Trophoblast cell (in vitro differentiated cells and primary cell): ENCODE data around the gene ATXN1.

Experiments used
- DNase-seq, 2 donors: peaks; one replicate each; pipeline ENCODE4 v3.0.0-alpha.2; 2016
- H2AFZ ChIP-seq: 2 replicates; pipeline ENCODE4 v1.6.1; 2013; ENCODE audit warnings: low read length, moderate library complexity, mild to moderate bottlenecking; ENCODE audit not compliant: insufficient read depth, poor library complexity
- H2AK5ac ChIP-seq: 2 replicates; pipeline ENCODE4 v1.6.1; 2013; ENCODE audit warnings: mild to moderate bottlenecking, low read length
- H2BK120ac ChIP-seq: 2 replicates; pipeline ENCODE4 v1.6.1; 2013; ENCODE audit warnings: low read length, mild to moderate bottlenecking, moderate library complexity; ENCODE audit not compliant: insufficient read depth, poor library complexity
- H2BK12ac ChIP-seq: 2 replicates; pipeline ENCODE4 v1.6.1; 2013; ENCODE audit warnings: mild to moderate bottlenecking, low read length, moderate library complexity
- H2BK5ac ChIP-seq: 2 replicates; pipeline ENCODE4 v1.6.1; 2013; ENCODE audit warnings: low read length, low read depth, moderate library complexity, mild to moderate bottlenecking; ENCODE audit not compliant: poor library complexity
- H3K14ac ChIP-seq: 2 replicates; pipeline ENCODE4 v1.6.1; 2013; ENCODE audit warnings: mild to moderate bottlenecking, low read length
- H3K18ac ChIP-seq: 2 replicates; pipeline ENCODE4 v1.6.1; 2013; ENCODE audit warnings: mild to moderate bottlenecking, low read length
- H3K23ac ChIP-seq: 2 replicates; pipeline ENCODE4 v1.6.1; 2013; ENCODE audit warnings: low read length
- H3K27ac ChIP-seq: 2 replicates; pipeline ENCODE4 v1.5.1; 2013; ENCODE audit warnings: low read depth, mild to moderate bottlenecking, inconsistent platforms, low read length, moderate library complexity
- H3K27me3 ChIP-seq: 2 replicates; pipeline ENCODE4 v1.6.1; 2013; ENCODE audit warnings: inconsistent platforms, mild to moderate bottlenecking, low read length, moderate library complexity; ENCODE audit not compliant: insufficient read depth
- H3K36me3 ChIP-seq, 2 experiments: 1 replicate in 1 of 2; 2 replicates in 1 of 2; pipeline ENCODE4 v1.6.1; 2013; ENCODE audit warnings: low read length in 2 of 2, mild to moderate bottlenecking in 2 of 2, moderate library complexity in 1 of 2; ENCODE audit not compliant: insufficient read depth in 2 of 2, control insufficient read depth in 1 of 2
- H3K4ac ChIP-seq: 2 replicates; pipeline ENCODE4 v1.6.1; 2013; ENCODE audit warnings: low read depth, mild to moderate bottlenecking, low read length, moderate library complexity
- H3K4me1 ChIP-seq, 2 experiments: 1 replicate in 1 of 2; 2 replicates in 1 of 2; pipeline ENCODE4 v1.6.1; 2013; ENCODE audit warnings: low read length in 2 of 2, mild to moderate bottlenecking in 2 of 2, moderate library complexity in 1 of 2; ENCODE audit not compliant: insufficient read depth in 2 of 2, control insufficient read depth in 1 of 2
- H3K4me2 ChIP-seq: 2 replicates; pipeline ENCODE4 v1.6.1; 2013; ENCODE audit warnings: inconsistent platforms, mild to moderate bottlenecking, low read length, moderate library complexity
- H3K4me3 ChIP-seq: 2 replicates; pipeline ENCODE4 v1.5.1; 2013; ENCODE audit warnings: mild to moderate bottlenecking, low read depth, low read length, inconsistent platforms
- H3K79me1 ChIP-seq: one replicate; pipeline ENCODE4 v1.6.1; 2013; ENCODE audit warnings: low read length
- H3K79me2 ChIP-seq: 2 replicates; pipeline ENCODE4 v1.6.1; 2013; ENCODE audit warnings: low read length, mild to moderate bottlenecking; ENCODE audit not compliant: control insufficient read depth, insufficient read depth, poor library complexity
- H3K9ac ChIP-seq: 2 replicates; pipeline ENCODE4 v1.6.1; 2013; ENCODE audit warnings: mild to moderate bottlenecking, low read length
- H3K9me3 ChIP-seq: 2 replicates; pipeline ENCODE4 v1.6.1; 2013; ENCODE audit warnings: low read depth, mild to moderate bottlenecking, control low read depth, inconsistent platforms, low read length; ENCODE audit not compliant: insufficient read depth
- H4K12ac ChIP-seq: 2 replicates; pipeline ENCODE4 v1.6.1; 2013; ENCODE audit warnings: low read depth, mild to moderate bottlenecking, low read length, moderate library complexity
- H4K8ac ChIP-seq: 2 replicates; pipeline ENCODE4 v1.6.1; 2013; ENCODE audit warnings: low read depth, mild to moderate bottlenecking, low read length, moderate library complexity
- H4K91ac ChIP-seq: one replicate; pipeline ENCODE4 v1.6.1; 2013; ENCODE audit warnings: low read depth, mild to moderate bottlenecking, low read length, moderate library complexity
- WGBS: extraction: QIAGEN DNeasy Blood & Tissue Kit; methylation state at CpG from one replicate; pipeline ENCODE4 v1.1.7; 2013; ENCODE audit warnings: missing lambda C conversion rate; ENCODE audit not compliant: insufficient read length, insufficient coverage; ENCODE audit errors: extremely low coverage; 5-methylcytosine and 5-hydroxymethylcytosine counted together

Gene ATXN1

GRCh38 chr6:16548121-16548520 lies 213.1 kb downstream of the ATXN1 start:
- Histone ChIP-seq H3K4me2 (no peak overlapping the region), H3K23ac (no peak overlapping the region), H3K9me3 (no peaks in the 10 kb centered on the region), H3K4me3 (no peak overlapping the region), H3K18ac (no peak overlapping the region), H2BK5ac (no peak overlapping the region), H3K36me3 (no peaks in the 10 kb centered on the region), H3K9ac (no peak overlapping the region), H4K12ac (no peak overlapping the region), H3K27me3 (no peaks in the 10 kb centered on the region), H3K79me1 (no peaks in the 10 kb centered on the region), H3K4me1 (peaks cover 9 to 10% of the 10 kb centered on the region in 2 experiments), H2BK120ac (no peak overlapping the region), H2AFZ (no peak overlapping the region), H2AK5ac (no peak overlapping the region), H2BK12ac (no peak overlapping the region), H4K91ac (no peak overlapping the region), H4K8ac (no peak overlapping the region), H3K4ac (no peak overlapping the region), H3K79me2 (no peaks in the 10 kb centered on the region), H3K27ac (no peak overlapping the region), H3K14ac (no peak overlapping the region)
- WGBS = 100% methylated on average over 1 of the region's 2 CpGs
- no peak for DNase-seq

GRCh38 chr6:16547587-16547986 lies 213.7 kb downstream of the ATXN1 start:
- no peak overlapping the region for H3K4ac ChIP-seq
- no peak overlapping the region for H2BK12ac ChIP-seq
- H3K14ac ChIP-seq = no peak overlapping the region
- no peak overlapping the region for H4K91ac ChIP-seq
- H4K8ac ChIP-seq = no peak overlapping the region
- WGBS = no CpG with 5 or more reads among the region's 4 CpGs
- H3K27ac ChIP-seq = no peak overlapping the region
- H3K4me1 ChIP-seq = peaks cover 9 to 10% of the 10 kb centered on the region in 2 experiments
- H2AK5ac ChIP-seq = no peak overlapping the region
- H3K79me1 ChIP-seq = no peaks in the 10 kb centered on the region
- no peak overlapping the region for H2BK120ac ChIP-seq
- no peak overlapping the region for H3K4me3 ChIP-seq
- no peak overlapping the region for H3K23ac ChIP-seq
- H2AFZ ChIP-seq = no peak overlapping the region
- no peak overlapping the region for H3K4me2 ChIP-seq
- H3K9ac ChIP-seq = no peak overlapping the region
- no peak for DNase-seq
- no peak overlapping the region for H3K18ac ChIP-seq
- H3K9me3 ChIP-seq = no peaks in the 10 kb centered on the region
- H4K12ac ChIP-seq = no peak overlapping the region
- no peaks in the 10 kb centered on the region for H3K36me3 ChIP-seq
- H3K27me3 ChIP-seq = no peaks in the 10 kb centered on the region
- no peaks in the 10 kb centered on the region for H3K79me2 ChIP-seq
- no peak overlapping the region for H2BK5ac ChIP-seq

GRCh38 chr6:16546861-16547260 lies 214.4 kb downstream of the ATXN1 start:
- Histone ChIP-seq H3K9me3 (no peaks in the 10 kb centered on the region), H3K4me2 (no peak overlapping the region), H3K79me1 (no peaks in the 10 kb centered on the region), H4K8ac (no peak overlapping the region), H3K27me3 (no peaks in the 10 kb centered on the region), H2AFZ (no peak overlapping the region), H3K36me3 (no peaks in the 10 kb centered on the region), H3K79me2 (no peaks in the 10 kb centered on the region), H3K23ac (no peak overlapping the region), H3K27ac (no peak overlapping the region), H3K4ac (no peak overlapping the region), H3K14ac (no peak overlapping the region), H3K9ac (no peak overlapping the region), H4K91ac (no peak overlapping the region), H3K4me1 (peaks cover 9 to 10% of the 10 kb centered on the region in 2 experiments), H2BK120ac (no peak overlapping the region), H2BK5ac (no peak overlapping the region), H3K4me3 (no peak overlapping the region), H4K12ac (no peak overlapping the region), H2AK5ac (no peak overlapping the region), H3K18ac (no peak overlapping the region), H2BK12ac (no peak overlapping the region)
- DNase-seq = no peak
- WGBS = no CpG with 5 or more reads among the region's 3 CpGs

GRCh38 chr6:16545382-16545781 lies 215.9 kb downstream of the ATXN1 start:
- Histone ChIP-seq H3K79me2 (no peaks in the 10 kb centered on the region), H3K4me2 (no peak overlapping the region), H4K8ac (no peak overlapping the region), H4K91ac (no peak overlapping the region), H4K12ac (no peak overlapping the region), H3K27ac (no peak overlapping the region), H2BK120ac (no peak overlapping the region), H2AFZ (no peak overlapping the region), H2BK5ac (no peak overlapping the region), H3K9ac (no peak overlapping the region), H3K4ac (no peak overlapping the region), H3K9me3 (no peaks in the 10 kb centered on the region), H3K36me3 (no peaks in the 10 kb centered on the region), H3K27me3 (no peaks in the 10 kb centered on the region), H2AK5ac (no peak overlapping the region), H2BK12ac (no peak overlapping the region), H3K14ac (no peak overlapping the region), H3K4me1 (peaks cover 9 to 12% of the 10 kb centered on the region in 2 experiments), H3K23ac (no peak overlapping the region), H3K79me1 (no peaks in the 10 kb centered on the region), H3K4me3 (no peak overlapping the region), H3K18ac (no peak overlapping the region)
- no CpG with 5 or more reads among the region's 2 CpGs for WGBS
- DNase-seq = no peak
